ENCODE results near the gene MINK1. TPM values are rescaled to one million over a fixed set of nuclear protein-coding genes. Genes with fewer than 3 reads are reported as not detected.
"Not testable (repeated sequence)": the region's sequence is repeated elsewhere in the genome, so short reads cannot be mapped to it uniquely, and the experiment has no call there.

Gene MINK1
- total RNA-seq, 2 experiments from 2014 or later = 40.6 to 62.5 TPM

DNA sequence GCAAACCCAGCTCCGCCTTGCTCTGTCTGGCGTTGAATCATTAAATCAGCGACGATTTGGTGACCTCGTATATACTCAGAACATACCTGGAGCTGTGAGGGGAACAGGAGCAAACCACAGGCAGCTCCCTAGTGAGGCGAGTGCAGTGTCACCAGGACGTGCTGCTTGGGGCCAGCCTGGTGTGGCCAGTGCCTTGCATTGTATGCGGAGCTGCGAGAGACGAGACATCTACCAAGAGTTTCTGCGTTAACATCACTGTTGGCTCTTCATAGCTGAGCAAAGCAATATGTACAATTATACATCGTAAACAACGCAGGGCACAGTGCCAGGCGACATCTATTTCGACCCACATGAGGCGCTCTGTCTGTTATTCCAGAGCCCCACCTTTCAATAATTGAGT, 27.9 kb downstream of the MINK1 start:
- Histone ChIP-seq H3K27ac (ENCODE audit: low read depth, low read length, poor library complexity, severe bottlenecking) (no peak overlapping the region), H3K4me2 (ENCODE audit: low read length) (no peak overlapping the region), H3K4me1 (ENCODE audit: insufficient read depth, low read length, poor library complexity, severe bottlenecking) (peaks cover 3% of the 10 kb centered on the region), H3K79me2 (ENCODE audit: insufficient read depth, low read depth, low read length) (no peaks in the 10 kb centered on the region), H3K36me3 (ENCODE audit: insufficient read depth, low read length) (peaks cover 3% of the 10 kb centered on the region; the same call in 1 of the 2 replicates), H4K20me1 (ENCODE audit: insufficient read depth, low read length) (no peaks in the 10 kb centered on the region), H2AFZ (ENCODE audit: low read length) (no peak overlapping the region), H3K9me3 (ENCODE audit: low read length) (no peaks in the 10 kb centered on the region), H3K9me2 (ENCODE audit: insufficient read depth, low read length) (no peaks in the 10 kb centered on the region), H3K4me3 (ENCODE audit: low read depth, low read length, poor library complexity, severe bottlenecking) (no peak overlapping the region)
- TF ChIP-seq EZH2phosphoT487 (IDR thresholded peaks at IDR 0.05; ENCODE audit: borderline replicate concordance, low read depth, low read length) = no peak
- TF ChIP-seq, protein P1, sequence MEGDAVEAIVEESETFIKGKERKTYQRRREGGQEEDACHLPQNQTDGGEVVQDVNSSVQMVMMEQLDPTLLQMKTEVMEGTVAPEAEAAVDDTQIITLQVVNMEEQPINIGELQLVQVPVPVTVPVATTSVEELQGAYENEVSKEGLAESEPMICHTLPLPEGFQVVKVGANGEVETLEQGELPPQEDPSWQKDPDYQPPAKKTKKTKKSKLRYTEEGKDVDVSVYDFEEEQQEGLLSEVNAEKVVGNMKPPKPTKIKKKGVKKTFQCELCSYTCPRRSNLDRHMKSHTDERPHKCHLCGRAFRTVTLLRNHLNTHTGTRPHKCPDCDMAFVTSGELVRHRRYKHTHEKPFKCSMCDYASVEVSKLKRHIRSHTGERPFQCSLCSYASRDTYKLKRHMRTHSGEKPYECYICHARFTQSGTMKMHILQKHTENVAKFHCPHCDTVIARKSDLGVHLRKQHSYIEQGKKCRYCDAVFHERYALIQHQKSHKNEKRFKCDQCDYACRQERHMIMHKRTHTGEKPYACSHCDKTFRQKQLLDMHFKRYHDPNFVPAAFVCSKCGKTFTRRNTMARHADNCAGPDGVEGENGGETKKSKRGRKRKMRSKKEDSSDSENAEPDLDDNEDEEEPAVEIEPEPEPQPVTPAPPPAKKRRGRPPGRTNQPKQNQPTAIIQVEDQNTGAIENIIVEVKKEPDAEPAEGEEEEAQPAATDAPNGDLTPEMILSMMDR (conservative IDR thresholded peaks at IDR 0.05; ENCODE audit: low read length) = no peak
- ChIA-PET POLR2A (interaction anchor here (1.5 kb wide), 1 partner anchor 17 kb away, joined by 3 read pairs; no protein-coding TSS in a partner anchor), CTCF (ENCODE audit: unreplicated experiment) (no interaction called here)
- no TSS peak for BruUV-seq (replicated peaks)
- no peak for DNase-seq (ENCODE audit: low spot score)
- intact Hi-C loops (cut with micrococcal nuclease; ENCODE audit: unreplicated experiment) = no loop called here

DNA sequence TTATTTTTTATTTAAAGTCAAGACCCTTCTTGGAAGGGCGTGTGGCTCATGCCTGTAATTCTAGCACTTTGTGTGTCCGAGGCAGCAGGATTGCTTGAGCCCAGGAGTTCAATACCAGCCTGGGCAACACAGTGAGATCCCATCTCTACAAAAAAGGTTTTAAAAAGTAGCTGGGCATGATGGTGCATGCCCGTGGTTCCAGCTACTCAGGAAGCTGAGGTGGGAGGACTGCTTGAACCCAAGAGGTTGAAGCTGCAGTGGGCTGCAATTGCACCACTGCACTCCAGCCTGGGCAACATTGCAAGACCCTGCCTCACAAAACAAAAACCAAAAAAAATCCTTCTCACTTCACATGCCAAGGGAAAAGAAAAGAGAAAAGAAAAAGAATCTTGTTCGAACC, 29.6 kb downstream of the MINK1 start:
- no peak overlapping the region for H3K27ac ChIP-seq (ENCODE audit: low read depth, low read length, poor library complexity, severe bottlenecking)
- H3K4me3 ChIP-seq (ENCODE audit: low read depth, low read length, poor library complexity, severe bottlenecking) = no peak overlapping the region
- no peaks in the 10 kb centered on the region for H3K79me2 ChIP-seq (ENCODE audit: insufficient read depth, low read depth, low read length)
- H3K4me1 ChIP-seq (ENCODE audit: insufficient read depth, low read length, poor library complexity, severe bottlenecking) = peaks cover 2% of the 10 kb centered on the region
- no peak overlapping the region for H3K4me2 ChIP-seq (ENCODE audit: low read length)
- no peaks in the 10 kb centered on the region for H3K9me2 ChIP-seq (ENCODE audit: insufficient read depth, low read length)
- ChIA-PET POLR2A (no interaction called here), CTCF (ENCODE audit: unreplicated experiment) (no interaction called here)
- TF ChIP-seq, protein P1 (conservative IDR thresholded peaks at IDR 0.05; ENCODE audit: low read length) = no peak
- no peak for TF ChIP-seq EZH2phosphoT487 (IDR thresholded peaks at IDR 0.05; ENCODE audit: borderline replicate concordance, low read depth, low read length)
- BruUV-seq (replicated peaks) = no TSS peak
- no peak overlapping the region for H2AFZ ChIP-seq (ENCODE audit: low read length)
- no peaks in the 10 kb centered on the region for H3K9me3 ChIP-seq (ENCODE audit: low read length)
- peaks cover 3% of the 10 kb centered on the region; the same call in 1 of the 2 replicates for H3K36me3 ChIP-seq (ENCODE audit: insufficient read depth, low read length)
- intact Hi-C loops (cut with micrococcal nuclease; ENCODE audit: unreplicated experiment) = no loop called here
- DNase-seq (ENCODE audit: low spot score) = no peak
- H4K20me1 ChIP-seq (ENCODE audit: insufficient read depth, low read length) = no peaks in the 10 kb centered on the region

- Histone ChIP-seq H3K36me3 (ENCODE audit: insufficient read depth, low read length) (peaks cover 3% of the 10 kb centered on the region; the same call in 1 of the 2 replicates), H3K4me1 (ENCODE audit: insufficient read depth, low read length, poor library complexity, severe bottlenecking) (no peaks in the 10 kb centered on the region), H3K9me2 (ENCODE audit: insufficient read depth, low read length) (no peaks in the 10 kb centered on the region), H4K20me1 (ENCODE audit: insufficient read depth, low read length) (no peaks in the 10 kb centered on the region), H3K4me3 (ENCODE audit: low read depth, low read length, poor library complexity, severe bottlenecking) (no peak overlapping the region), H2AFZ (ENCODE audit: low read length) (no peak overlapping the region), H3K79me2 (ENCODE audit: insufficient read depth, low read depth, low read length) (no peaks in the 10 kb centered on the region), H3K4me2 (ENCODE audit: low read length) (no peak overlapping the region), H3K27ac (ENCODE audit: low read depth, low read length, poor library complexity, severe bottlenecking) (no peak overlapping the region), H3K9me3 (ENCODE audit: low read length) (no peaks in the 10 kb centered on the region)
- DNase-seq (ENCODE audit: low spot score) = no peak
- intact Hi-C loops (cut with micrococcal nuclease; ENCODE audit: unreplicated experiment) = no loop called here
- POLR2A ChIA-PET = no interaction called here
- CTCF ChIA-PET (ENCODE audit: unreplicated experiment) = no interaction called here
- BruUV-seq (replicated peaks) = no TSS peak
- no peak for TF ChIP-seq EZH2phosphoT487 (IDR thresholded peaks at IDR 0.05; ENCODE audit: borderline replicate concordance, low read depth, low read length)
- TF ChIP-seq, protein P1 (conservative IDR thresholded peaks at IDR 0.05; ENCODE audit: low read length) = no peak
These were observed 30.2 kb downstream of the MINK1 start for GRCh38 chr17:4863321-4863720.

- H3K9me3 ChIP-seq (ENCODE audit: low read length); H3K9me2 ChIP-seq (ENCODE audit: insufficient read depth, low read length); CTCF ChIA-PET (ENCODE audit: unreplicated experiment); BruUV-seq (replicated peaks); intact Hi-C loops (cut with micrococcal nuclease; ENCODE audit: unreplicated experiment); H3K36me3 ChIP-seq (ENCODE audit: insufficient read depth, low read length); H3K27ac ChIP-seq (ENCODE audit: low read depth, low read length, poor library complexity, severe bottlenecking); H3K4me1 ChIP-seq (ENCODE audit: insufficient read depth, low read length, poor library complexity, severe bottlenecking); H2AFZ ChIP-seq (ENCODE audit: low read length); DNase-seq (ENCODE audit: low spot score); H3K4me3 ChIP-seq (ENCODE audit: low read depth, low read length, poor library complexity, severe bottlenecking); H3K79me2 ChIP-seq (ENCODE audit: insufficient read depth, low read depth, low read length); H4K20me1 ChIP-seq (ENCODE audit: insufficient read depth, low read length); H3K4me2 ChIP-seq (ENCODE audit: low read length): not testable (repeated sequence)
- POLR2A ChIA-PET = interaction anchor here (0.6 to 1.3 kb wide), 3 partner anchors 52 to 184 kb away, joined by 3 to 5 read pairs (median 3); no protein-coding TSS in a partner anchor
These were observed 34.4 kb downstream of the MINK1 start for GRCh38 chr17:4867535-4867934.
